ENCODE results near the gene COL26A1.
A peak's percentile ranks its signal among the peaks of the same experiment; 100 is the strongest.
"Not testable (repeated sequence)": the region's sequence is repeated elsewhere in the genome, so short reads cannot be mapped to it uniquely, and the experiment has no call there.

COL26A1 gene

GRCh38 chr7:101554584-101555268 is 192.1 kb downstream of the COL26A1 start:
- no peak for DNase-seq (ENCODE audit: low read depth in 1 of 2, low spot score in 1 of 2)
- in situ Hi-C loops (cut with HindIII; ENCODE audit: low pct_unique_long_range_greater_than_20kb, low sequenced_read_pairs), result no loop called here
- no peak for TF ChIP-seq JUND (IDR thresholded peaks at IDR 0.05; ENCODE audit: low read depth)

DNA sequence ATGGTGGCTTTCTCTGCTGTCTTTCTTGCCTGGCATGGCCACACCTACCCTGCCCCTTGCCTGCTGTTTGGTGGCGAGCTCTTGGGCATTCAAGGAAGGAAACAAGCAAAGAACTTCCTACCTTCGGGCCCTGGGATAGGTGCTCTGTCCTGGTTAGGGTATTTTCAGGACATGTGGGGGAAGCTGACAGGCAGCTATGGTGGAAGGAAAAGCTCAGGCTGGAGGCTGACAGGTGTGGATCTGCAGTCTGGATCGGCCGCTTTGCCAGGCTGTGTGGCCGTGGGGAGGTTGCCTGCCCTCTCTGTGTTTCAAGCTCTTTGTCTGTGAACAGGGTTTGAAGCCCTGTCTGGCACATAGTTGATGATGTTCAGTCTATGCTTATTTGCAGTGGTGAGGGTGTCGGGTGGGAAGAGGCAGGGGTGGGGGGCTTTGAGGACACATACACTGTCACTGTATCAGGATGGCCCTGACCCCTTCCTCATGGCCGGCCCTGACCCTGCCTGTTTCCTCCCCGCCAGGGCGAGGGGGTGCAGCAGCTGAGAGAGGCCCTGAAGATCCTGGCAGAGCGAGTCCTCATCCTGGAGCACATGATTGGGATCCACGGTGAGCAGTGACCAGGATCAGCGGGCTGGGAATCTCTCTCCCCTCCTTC is 192.7 kb downstream of the COL26A1 start:
- no peak for TF ChIP-seq JUND (IDR thresholded peaks at IDR 0.05; ENCODE audit: low read depth)
- DNase-seq (ENCODE audit: low read depth in 1 of 2, low spot score in 1 of 2), result no peak

DNA sequence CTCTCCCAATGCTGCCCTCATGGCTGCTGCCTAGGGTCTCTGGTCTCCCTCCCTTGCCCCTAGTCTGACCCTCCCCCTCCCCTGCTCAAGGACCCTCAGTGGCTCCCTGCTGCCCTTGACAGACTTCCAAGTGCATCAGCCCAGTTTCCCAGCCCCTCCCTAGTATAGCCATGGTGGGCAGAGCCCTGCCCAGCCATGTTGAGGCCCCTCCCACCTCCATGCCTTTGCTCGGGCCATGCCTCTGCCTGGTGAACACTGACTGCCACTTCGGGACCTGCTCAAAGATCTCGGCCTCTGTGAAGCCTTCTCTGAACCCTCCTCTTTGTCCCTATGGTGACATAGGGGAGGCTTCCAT is 193.2 kb downstream of the COL26A1 start:
- TF ChIP-seq JUND (IDR thresholded peaks at IDR 0.05; ENCODE audit: low read depth), result no peak
- no peak for DNase-seq (ENCODE audit: low read depth in 1 of 2, low spot score in 1 of 2)
- in situ Hi-C loops (cut with HindIII; ENCODE audit: low pct_unique_long_range_greater_than_20kb, low sequenced_read_pairs), result no loop called here

More for the DNA sequence above, 192.7 kb downstream of the COL26A1 start:
- in situ Hi-C loops (cut with HindIII; ENCODE audit: low pct_unique_long_range_greater_than_20kb, low sequenced_read_pairs), result no loop called here

- in situ Hi-C loops (cut with HindIII; ENCODE audit: low pct_unique_long_range_greater_than_20kb, low sequenced_read_pairs), result no loop called here
- TF ChIP-seq JUND (IDR thresholded peaks at IDR 0.05; ENCODE audit: low read depth), result no peak
Observed at GRCh38 chr7:101556453-101556968, 193.8 kb downstream of the COL26A1 start.

DNA sequence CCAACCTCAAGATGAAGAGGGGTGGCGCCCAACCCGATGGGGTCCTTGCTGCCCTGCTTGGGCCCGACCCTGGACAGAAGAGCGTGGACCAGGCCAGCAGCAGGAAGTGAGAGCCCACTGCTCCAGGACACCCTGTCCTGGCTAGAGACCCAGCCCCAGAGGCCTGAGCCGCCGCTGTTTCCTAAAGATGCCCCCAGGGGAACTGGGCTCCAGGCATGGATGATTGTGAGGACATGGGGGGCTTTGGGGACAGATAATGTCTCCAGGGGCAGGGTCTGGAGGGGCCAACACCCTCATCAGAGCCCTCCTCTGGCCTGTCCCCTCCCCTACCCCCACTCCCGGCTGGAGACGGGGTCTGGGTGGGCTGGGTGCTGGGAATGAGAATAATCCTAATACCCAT is 194.7 kb downstream of the COL26A1 start:
- in situ Hi-C loops (cut with HindIII; ENCODE audit: low pct_unique_long_range_greater_than_20kb, low sequenced_read_pairs), result no loop called here
- TF ChIP-seq JUND (IDR thresholded peaks at IDR 0.05; ENCODE audit: low read depth), result no peak
- DNase-seq (ENCODE audit: low read depth in 1 of 2, low spot score in 1 of 2), result no peak

More at GRCh38 chr7:101556453-101556968, 193.8 kb downstream of the COL26A1 start:
- DNase-seq (ENCODE audit: low read depth in 1 of 2, low spot score in 1 of 2), result no peak

DNA sequence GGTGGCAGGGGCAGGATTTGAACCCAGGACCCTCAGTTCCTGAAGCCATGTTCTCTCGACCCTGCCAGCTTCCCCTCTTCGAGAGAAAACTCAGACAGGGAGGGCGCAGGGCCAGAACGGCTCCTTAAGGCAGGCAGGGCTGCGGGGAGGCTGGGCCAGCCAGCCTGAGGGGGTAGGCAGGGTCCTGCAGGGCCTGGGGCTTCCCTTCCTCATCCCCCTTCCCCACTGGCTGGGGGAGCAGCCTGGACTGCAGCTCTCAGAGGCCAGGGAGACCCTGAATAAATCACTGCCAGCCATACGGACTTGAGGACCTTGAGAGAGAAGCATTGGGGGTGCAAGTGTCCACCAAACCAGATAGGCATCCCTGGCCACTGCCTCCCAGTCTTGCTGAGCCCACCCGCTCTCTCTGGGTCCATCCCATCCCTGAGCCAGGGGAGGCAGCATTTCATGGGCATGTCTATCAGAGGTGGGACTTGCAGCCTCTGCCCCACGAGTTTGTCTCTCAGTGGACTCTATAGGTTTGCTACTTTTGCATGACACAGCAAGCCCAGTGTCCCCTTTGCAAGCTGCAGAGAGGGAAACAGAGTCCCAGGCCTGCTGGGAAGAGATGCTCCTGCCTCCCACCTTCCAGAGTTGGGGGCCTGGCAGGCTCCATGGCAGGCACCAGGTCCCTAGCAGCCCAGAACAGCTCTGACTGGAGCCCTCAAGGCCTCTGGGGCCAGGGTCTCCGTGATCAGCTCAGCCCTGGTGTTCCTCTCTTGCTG is 195.5 kb downstream of the COL26A1 start:
- TF ChIP-seq JUND (IDR thresholded peaks at IDR 0.05; ENCODE audit: low read depth), result no peak
- in situ Hi-C loops (cut with HindIII; ENCODE audit: low pct_unique_long_range_greater_than_20kb, low sequenced_read_pairs), result no loop called here
- no peak for DNase-seq (ENCODE audit: low read depth in 1 of 2, low spot score in 1 of 2)

GRCh38 chr7:101558742-101559325 is 196.2 kb downstream of the COL26A1 start:
- no peak for TF ChIP-seq JUND (IDR thresholded peaks at IDR 0.05; ENCODE audit: low read depth)
- peak in 1 of 2 experiments; percentile 42 for DNase-seq (ENCODE audit: low read depth in 1 of 2, low spot score in 1 of 2)
- in situ Hi-C loops (cut with HindIII; ENCODE audit: low pct_unique_long_range_greater_than_20kb, low sequenced_read_pairs), result no loop called here

DNA sequence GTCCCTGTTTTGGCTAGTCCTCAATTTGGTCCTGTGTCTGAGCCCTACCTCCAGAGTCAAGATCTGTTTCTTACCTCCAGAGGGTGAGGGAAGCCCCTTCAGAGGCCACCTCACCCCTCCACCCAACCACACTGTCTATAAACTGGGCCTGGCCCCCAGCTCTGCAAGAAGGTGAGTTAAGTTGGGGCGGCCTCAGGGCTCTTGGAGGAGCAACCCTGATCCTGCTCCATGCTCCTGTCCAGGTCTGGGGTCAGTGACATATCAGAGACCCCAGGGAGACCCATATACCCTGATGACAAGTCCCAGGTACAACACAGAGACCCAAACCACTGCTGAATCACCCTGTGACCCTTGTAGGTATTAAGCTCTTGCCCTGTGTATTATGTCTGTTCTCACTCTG is 196.9 kb downstream of the COL26A1 start:
- DNase-seq (ENCODE audit: low read depth in 1 of 2, low spot score in 1 of 2), result no peak
- in situ Hi-C loops (cut with HindIII; ENCODE audit: low pct_unique_long_range_greater_than_20kb, low sequenced_read_pairs), result no loop called here
- no peak for TF ChIP-seq JUND (IDR thresholded peaks at IDR 0.05; ENCODE audit: low read depth)

GRCh38 chr7:101560021-101560420 is 197.3 kb downstream of the COL26A1 start:
- in situ Hi-C loops (cut with HindIII; ENCODE audit: low pct_unique_long_range_greater_than_20kb, low sequenced_read_pairs); DNase-seq (ENCODE audit: low read depth in 1 of 2, low spot score in 1 of 2): not testable (repeated sequence)

GRCh38 chr7:101560856-101561255 is 198.2 kb downstream of the COL26A1 start:
- in situ Hi-C loops (cut with HindIII; ENCODE audit: low pct_unique_long_range_greater_than_20kb, low sequenced_read_pairs), result no loop called here
- no peak for DNase-seq (ENCODE audit: low read depth in 1 of 2, low spot score in 1 of 2)
- no peak for TF ChIP-seq JUND (IDR thresholded peaks at IDR 0.05; ENCODE audit: low read depth)

- DNase-seq (ENCODE audit: low read depth in 1 of 2, low spot score in 1 of 2); in situ Hi-C loops (cut with HindIII; ENCODE audit: low pct_unique_long_range_greater_than_20kb, low sequenced_read_pairs): not testable (repeated sequence)
Observed at GRCh38 chr7:101561293-101561692, 198.6 kb downstream of the COL26A1 start.

GRCh38 chr7:101562531-101563197 is 200.0 kb downstream of the COL26A1 start:
- no peak for DNase-seq (ENCODE audit: low read depth in 1 of 2, low spot score in 1 of 2)
- in situ Hi-C loops (cut with HindIII; ENCODE audit: low pct_unique_long_range_greater_than_20kb, low sequenced_read_pairs), result no loop called here
- TF ChIP-seq JUND (IDR thresholded peaks at IDR 0.05; ENCODE audit: low read depth), result no peak

All from T47D (cell line).